GM23338 (cell line): ENCODE data around the gene PIGS. TPM values are rescaled to one million over a fixed set of nuclear protein-coding genes. Genes with fewer than 3 reads are reported as not detected.

ENCODE experiments used
- ATAC-seq: fragments of 200-7000 bp; cut with Tn5 transposase; 3 replicates; pipeline ENCODE4 v1.9.1; 2020
- DNase-seq: peaks from one replicate; pipeline ENCODE4 v3.0.0-alpha.2; 2015; ENCODE audit warnings: low spot score
- H2AFZ ChIP-seq: fragments of 200-600 bp; sonication (generic); 2 replicates; pipeline ENCODE4 v1.8.0; 2016; ENCODE audit warnings: antibody characterized with exemption, mild to moderate bottlenecking, moderate library complexity
- H3F3A ChIP-seq: fragments of 200-600 bp; sonication (generic); replicated peaks from 2 replicates; pipeline ENCODE4 v1.8.0; 2017; ENCODE audit warnings: antibody characterized with exemption, mixed run types, low read depth
- H3K27ac ChIP-seq: fragments of 200-600 bp; sonication (generic); 2 replicates; pipeline ENCODE4 v1.6.1; 2016; ENCODE audit warnings: low read depth
- H3K27me3 ChIP-seq: fragments of 200-600 bp; sonication (generic); 2 replicates; pipeline ENCODE4 v1.8.0; 2016; ENCODE audit warnings: mild to moderate bottlenecking, mixed run types, moderate library complexity; ENCODE audit not compliant: insufficient read depth
- H3K36me3 ChIP-seq: fragments of 200-600 bp; sonication (generic); 2 replicates; pipeline ENCODE4 v1.8.0; 2016; ENCODE audit warnings: mild to moderate bottlenecking; ENCODE audit not compliant: insufficient read depth
- H3K4me1 ChIP-seq: fragments of 200-600 bp; sonication (generic); 2 replicates; pipeline ENCODE4 v1.8.0; 2016; ENCODE audit warnings: mild to moderate bottlenecking, moderate library complexity; ENCODE audit not compliant: insufficient read depth
- H3K4me2 ChIP-seq: fragments of 200-600 bp; sonication (generic); 2 replicates; pipeline ENCODE4 v1.7.1; 2017; ENCODE audit warnings: mixed run types
- H3K4me3 ChIP-seq: fragments of 200-600 bp; sonication (generic); 2 replicates; pipeline ENCODE4 v1.6.1; 2016; ENCODE audit warnings: mixed run types
- H3K79me2 ChIP-seq: fragments of 200-600 bp; sonication (generic); replicated peaks from 2 replicates; pipeline ENCODE4 v1.8.0; 2017; ENCODE audit warnings: mild to moderate bottlenecking; ENCODE audit not compliant: insufficient read depth
- H3K9me2 ChIP-seq: fragments of 200-600 bp; sonication (generic); 2 replicates; pipeline ENCODE4 v1.8.0; 2017; ENCODE audit not compliant: insufficient read depth
- H4K20me1 ChIP-seq: fragments of 200-600 bp; sonication (generic); replicated peaks from 2 replicates; pipeline ENCODE4 v1.8.0; 2017; ENCODE audit warnings: mild to moderate bottlenecking; ENCODE audit not compliant: insufficient read depth
- H3K27ac Mint-ChIP-seq: 2 replicates; pipeline ENCODE4 v1.8.0; 2020; ENCODE audit warnings: inconsistent platforms, mild to moderate bottlenecking, moderate library complexity, mixed read lengths
- H3K27me3 Mint-ChIP-seq: 3 replicates; pipeline ENCODE4 v1.8.0; 2022; ENCODE audit warnings: low read depth, mild to moderate bottlenecking, moderate library complexity, mixed read lengths, inconsistent platforms; ENCODE audit not compliant: insufficient read depth, poor library complexity
- H3K36me3 Mint-ChIP-seq: 3 replicates; pipeline ENCODE4 v1.8.0; 2021; ENCODE audit warnings: low read depth, mild to moderate bottlenecking, inconsistent platforms, moderate library complexity, mixed read lengths
- H3K4me1 Mint-ChIP-seq: 3 replicates; pipeline ENCODE4 v1.8.0; 2020; ENCODE audit warnings: mild to moderate bottlenecking, inconsistent platforms, mixed read lengths
- H3K4me3 Mint-ChIP-seq: 3 replicates; pipeline ENCODE4 v1.8.0; 2021; ENCODE audit warnings: moderate library complexity, mild to moderate bottlenecking, inconsistent platforms, mixed read lengths
- H3K9me3 Mint-ChIP-seq: 3 replicates; pipeline ENCODE4 v1.8.0; 2020; ENCODE audit warnings: moderate library complexity, mild to moderate bottlenecking, inconsistent platforms, mixed read lengths
- ETS1 ChIP-seq: IDR thresholded peaks from 2 replicates; pipeline ENCODE4 v1.6.1; 2016; ENCODE audit warnings: antibody characterized with exemption
- JUNB ChIP-seq: IDR thresholded peaks from one replicate; pipeline ENCODE4 v1.6.1; 2016; ENCODE audit warnings: antibody characterized with exemption; ENCODE audit not compliant: unreplicated experiment
- POLR2AphosphoS5 ChIP-seq: IDR thresholded peaks from 2 replicates; pipeline ENCODE4 v1.6.1; 2016; ENCODE audit warnings: antibody characterized with exemption, low read depth
- REST ChIP-seq: IDR thresholded peaks from one replicate; pipeline ENCODE4 v1.6.1; 2018; ENCODE audit warnings: antibody characterized with exemption; ENCODE audit not compliant: unreplicated experiment
- ZNF114 ChIP-seq: fragments of 250-450 bp; sonication (Bioruptor Pico); IDR thresholded peaks from 2 replicates; pipeline ENCODE4 v1.5.0; 2020; ENCODE audit warnings: mild to moderate bottlenecking, moderate library complexity
- ZNF331 ChIP-seq: fragments of 250-450 bp; sonication (Bioruptor Pico); IDR thresholded peaks from 2 replicates; pipeline ENCODE4 v1.5.0; 2020; ENCODE audit warnings: low read depth, mild to moderate bottlenecking, moderate library complexity
- ZNF462 ChIP-seq: fragments of 250-450 bp; sonication (Bioruptor Pico); IDR thresholded peaks from 2 replicates; pipeline ENCODE4 v1.5.0; 2020; ENCODE audit warnings: mild to moderate bottlenecking, moderate library complexity
- long read RNA-seq: library from polyadenylated mRNA; unstranded; transcript quantifications from one replicate; pipeline ENCODE4 v2.0.0, GENCODE V29; 2020; ENCODE audit not compliant: unreplicated experiment
- polyA plus RNA-seq: library from polyadenylated mRNA; unstranded; fragments of >200 nt; fragmentation: Nextera tagmentation; extraction: Ambion mirVana; gene quantifications from 2 replicates; pipeline ENCODE4 v1.2.1, GENCODE V29; 2016
- total RNA-seq: library from RNA; depleted of rRNA; stranded (reverse); fragments of >200 nt; shearing (Covaris generic); gene quantifications from 2 replicates; pipeline ENCODE4 v1.2.3, GENCODE V29; 2014; rRNA removed

PIGS gene
- 52.1 and 53.2 TPM in 2 replicates for total RNA-seq
- 15.5 and 16.4 TPM in 2 replicates for polyA plus RNA-seq
- long read RNA-seq, transcript PIGS-202 (12 exons, 2,877 nt) = major isoform, 10 of 22 reads
- long read RNA-seq, partial matches to known transcripts = 8 of 22 reads
- long read RNA-seq, other reads (novel, unspliced or antisense) = 0 of 22 reads

GRCh38 chr17:28571361-28572122 is at the start of gene PIGS:
TSS of gene PIGS (minus strand) at chr17:28571524. CDS start at chr17:28571496, 28 bp downstream.
- Histone ChIP-seq H3K4me3 (peak within 1 kb of the TSS; percentile 95), H3K79me2 (peaks cover 37% of the 10 kb centered on the region), H3K4me2 (peak within 1 kb of the TSS; percentile 97), H3K9me2 (no peaks in the 10 kb centered on the region), H3F3A (peaks cover 4% of the 10 kb centered on the region; the same call in 1 of the 2 replicates), H3K4me1 (peaks cover 24% of the 10 kb centered on the region), H2AFZ (peak within 1 kb of the TSS; percentile 99), H3K27ac (0 out of 2 replicates have a peak within 1 kb of the TSS, but pooled peaks have one; percentile 69), H3K27me3 (peaks cover 4% of the 10 kb centered on the region; the same call in 1 of the 2 replicates), H4K20me1 (peaks cover 3% of the 10 kb centered on the region), H3K36me3 (no peaks in the 10 kb centered on the region; the same call in none of the 2 replicates)
- DNase-seq (peak; percentile 98), ATAC-seq (peak; percentile 96)
- Mint-ChIP-seq H3K27me3 (peaks cover 17% of the 10 kb centered on the region), H3K4me1 (peaks cover 27% of the 10 kb centered on the region), H3K27ac (peak within 1 kb of the TSS; percentile 90), H3K9me3 (no peaks in the 10 kb centered on the region), H3K4me3 (peak within 1 kb of the TSS; percentile 97), H3K36me3 (peaks cover 11% of the 10 kb centered on the region; the same call in 1 of the 3 replicates)
- TF ChIP-seq ZNF331 (CRISPR knock-in tag) (no peak), JUNB (no peak), REST (peak; percentile 2), ETS1 (peak; percentile 53; the same call in 1 of the 2 replicates), POLR2AphosphoS5 (peak; percentile 89)

- Mint-ChIP-seq H3K4me3 (no peak overlapping the region), H3K27me3 (peaks cover 2% of the 10 kb centered on the region), H3K27ac (no peak overlapping the region), H3K36me3 (peaks cover 97% of the 10 kb centered on the region), H3K9me3 (no peaks in the 10 kb centered on the region), H3K4me1 (no peaks in the 10 kb centered on the region)
- Histone ChIP-seq H3K27ac (no peak overlapping the region), H2AFZ (no peak overlapping the region), H3K4me2 (no peak overlapping the region), H3K79me2 (no peaks in the 10 kb centered on the region), H3K9me2 (no peaks in the 10 kb centered on the region), H3K27me3 (no peaks in the 10 kb centered on the region), H3K4me3 (no peak overlapping the region), H3K4me1 (no peaks in the 10 kb centered on the region), H3F3A (peaks cover 6% of the 10 kb centered on the region), H3K36me3 (peaks cover 95% of the 10 kb centered on the region), H4K20me1 (peaks cover 39% of the 10 kb centered on the region)
- DNase-seq = no peak
- ATAC-seq = no peak
- TF ChIP-seq POLR2AphosphoS5 = no peak
- TF ChIP-seq ZNF114 (CRISPR knock-in tag) = no peak
- no peak for TF ChIP-seq ZNF462 (CRISPR knock-in tag)
- no peak for TF ChIP-seq ZNF331 (CRISPR knock-in tag)
Observed at GRCh38 chr17:28620010-28620409, 48.7 kb upstream of the PIGS start.
